ENCODE data around the gene QSER1. TPM values are rescaled to one million over a fixed set of nuclear protein-coding genes. Genes with fewer than 3 reads are reported as not detected.

Gene QSER1
- total RNA-seq, 1 experiment from 2014 or later, result 111 TPM

DNA sequence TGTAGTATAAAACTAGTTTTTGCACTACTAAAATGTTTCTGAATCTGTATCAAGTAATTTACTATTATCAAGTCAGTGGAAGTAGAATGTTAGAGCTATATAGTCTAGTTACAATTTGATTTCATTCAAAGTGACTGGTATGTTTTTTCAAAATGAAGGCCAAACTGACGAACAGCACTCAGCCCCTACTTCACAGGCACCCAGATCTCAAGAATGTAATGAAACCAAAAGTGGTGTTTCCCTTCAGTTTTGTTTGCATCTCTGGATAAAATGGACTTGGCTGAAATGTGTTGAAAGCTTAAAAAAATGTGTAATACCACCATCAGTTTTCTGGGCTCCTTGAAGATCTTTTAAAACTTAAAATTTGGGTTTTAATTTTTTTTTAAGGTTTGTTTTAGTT lies 46.4 kb downstream of the QSER1 start:
- Histone ChIP-seq H3K36me3 (ENCODE audit: insufficient read depth, low read length, poor library complexity, severe bottlenecking) (peaks cover 34% of the 10 kb centered on the region), H3K27me3 (replicated peaks; ENCODE audit: insufficient read depth, low read depth, low read length, poor library complexity) (no peaks in the 10 kb centered on the region), H3K4me1 (ENCODE audit: insufficient read depth, low read length, poor library complexity, severe bottlenecking) (no peaks in the 10 kb centered on the region), H3K9me3 (ENCODE audit: low read depth, low read length, poor library complexity, severe bottlenecking) (no peaks in the 10 kb centered on the region), H3K27ac (ENCODE audit: low read depth, low read length, poor library complexity, severe bottlenecking) (no peak overlapping the region), H3K4me3 (ENCODE audit: low read depth, low read length, poor library complexity, severe bottlenecking) (no peak overlapping the region)
- ChIA-PET CTCF (no interaction called here), POLR2A (ENCODE audit: low non-redundant PET) (interaction anchor here (0.6 kb wide), 1 partner anchor 18 kb away, joined by 4 read pairs; no protein-coding TSS in a partner anchor)
- intact Hi-C loops (cut with micrococcal nuclease; ENCODE audit: unreplicated experiment), result no loop called here
- DNase-seq (ENCODE audit: low spot score), result no peak
- BruUV-seq (replicated peaks), result no TSS peak
- TF ChIP-seq, protein P1, sequence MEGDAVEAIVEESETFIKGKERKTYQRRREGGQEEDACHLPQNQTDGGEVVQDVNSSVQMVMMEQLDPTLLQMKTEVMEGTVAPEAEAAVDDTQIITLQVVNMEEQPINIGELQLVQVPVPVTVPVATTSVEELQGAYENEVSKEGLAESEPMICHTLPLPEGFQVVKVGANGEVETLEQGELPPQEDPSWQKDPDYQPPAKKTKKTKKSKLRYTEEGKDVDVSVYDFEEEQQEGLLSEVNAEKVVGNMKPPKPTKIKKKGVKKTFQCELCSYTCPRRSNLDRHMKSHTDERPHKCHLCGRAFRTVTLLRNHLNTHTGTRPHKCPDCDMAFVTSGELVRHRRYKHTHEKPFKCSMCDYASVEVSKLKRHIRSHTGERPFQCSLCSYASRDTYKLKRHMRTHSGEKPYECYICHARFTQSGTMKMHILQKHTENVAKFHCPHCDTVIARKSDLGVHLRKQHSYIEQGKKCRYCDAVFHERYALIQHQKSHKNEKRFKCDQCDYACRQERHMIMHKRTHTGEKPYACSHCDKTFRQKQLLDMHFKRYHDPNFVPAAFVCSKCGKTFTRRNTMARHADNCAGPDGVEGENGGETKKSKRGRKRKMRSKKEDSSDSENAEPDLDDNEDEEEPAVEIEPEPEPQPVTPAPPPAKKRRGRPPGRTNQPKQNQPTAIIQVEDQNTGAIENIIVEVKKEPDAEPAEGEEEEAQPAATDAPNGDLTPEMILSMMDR (conservative IDR thresholded peaks at IDR 0.05; ENCODE audit: low read depth, low read length), result no peak
- no peak for TF ChIP-seq EZH2 (IDR thresholded peaks at IDR 0.05; ENCODE audit: borderline replicate concordance, low read depth, low read length, poor library complexity, severe bottlenecking)

DNA sequence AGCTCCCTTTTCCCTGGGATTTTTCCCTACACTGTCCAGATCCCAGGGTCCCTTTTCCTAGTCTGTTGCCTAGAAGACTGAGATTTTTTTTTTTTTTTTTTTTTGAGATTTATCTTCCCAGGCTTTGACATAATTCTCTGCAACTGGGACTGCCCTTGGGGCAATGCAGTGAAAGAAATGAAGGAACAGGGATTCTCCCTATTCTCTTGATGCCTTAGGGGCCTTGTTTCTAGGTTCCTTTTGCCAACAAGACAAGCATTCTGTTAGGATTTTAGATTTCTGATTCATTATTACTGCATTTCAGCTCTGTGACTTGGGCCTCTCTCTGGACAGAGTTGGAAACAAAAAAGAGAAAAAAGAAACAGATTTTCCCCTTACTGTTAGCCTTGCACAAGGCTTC lies 47.3 kb downstream of the QSER1 start:
- H3K27ac ChIP-seq (ENCODE audit: low read depth, low read length, poor library complexity, severe bottlenecking), result no peak overlapping the region
- BruUV-seq (replicated peaks), result no TSS peak
- no peak overlapping the region for H3K4me3 ChIP-seq (ENCODE audit: low read depth, low read length, poor library complexity, severe bottlenecking)
- no peaks in the 10 kb centered on the region for H3K4me1 ChIP-seq (ENCODE audit: insufficient read depth, low read length, poor library complexity, severe bottlenecking)
- H3K36me3 ChIP-seq (ENCODE audit: insufficient read depth, low read length, poor library complexity, severe bottlenecking), result peaks cover 27% of the 10 kb centered on the region
- TF ChIP-seq, protein P1 (conservative IDR thresholded peaks at IDR 0.05; ENCODE audit: low read depth, low read length), result no peak
- TF ChIP-seq EZH2 (IDR thresholded peaks at IDR 0.05; ENCODE audit: borderline replicate concordance, low read depth, low read length, poor library complexity, severe bottlenecking), result no peak
- POLR2A ChIA-PET (ENCODE audit: low non-redundant PET), result no interaction called here
- no peaks in the 10 kb centered on the region for H3K9me3 ChIP-seq (ENCODE audit: low read depth, low read length, poor library complexity, severe bottlenecking)
- CTCF ChIA-PET, result no interaction called here
- intact Hi-C loops (cut with micrococcal nuclease; ENCODE audit: unreplicated experiment), result no loop called here
- no peaks in the 10 kb centered on the region for H3K27me3 ChIP-seq (replicated peaks; ENCODE audit: insufficient read depth, low read depth, low read length, poor library complexity)
- DNase-seq (ENCODE audit: low spot score), result no peak

DNA sequence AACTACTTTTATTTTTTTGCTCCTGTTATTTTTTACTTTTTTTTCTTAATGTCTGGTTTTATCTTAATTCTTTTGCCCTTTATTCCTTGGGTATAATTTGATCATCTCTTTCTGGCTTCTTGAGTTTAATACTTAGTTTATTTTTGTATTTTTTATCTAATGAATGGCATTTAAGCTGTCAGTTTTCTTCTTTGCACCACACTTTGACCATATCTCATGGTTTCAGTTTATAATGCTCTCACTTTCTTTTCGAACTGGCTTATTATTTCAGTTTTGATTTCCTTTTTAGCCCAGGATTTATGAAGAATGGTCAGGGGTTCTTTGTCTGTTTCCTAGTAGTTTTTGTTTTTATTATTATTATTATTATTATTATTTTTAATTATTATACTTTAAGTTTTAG lies 48.3 kb downstream of the QSER1 start:
- POLR2A ChIA-PET (ENCODE audit: low non-redundant PET), result no interaction called here
- BruUV-seq (replicated peaks), result no TSS peak
- no peak overlapping the region for H3K4me3 ChIP-seq (ENCODE audit: low read depth, low read length, poor library complexity, severe bottlenecking)
- CTCF ChIA-PET, result no interaction called here
- peaks cover 17% of the 10 kb centered on the region for H3K36me3 ChIP-seq (ENCODE audit: insufficient read depth, low read length, poor library complexity, severe bottlenecking)
- no peaks in the 10 kb centered on the region for H3K4me1 ChIP-seq (ENCODE audit: insufficient read depth, low read length, poor library complexity, severe bottlenecking)
- intact Hi-C loops (cut with micrococcal nuclease; ENCODE audit: unreplicated experiment), result no loop called here
- no peak overlapping the region for H3K27ac ChIP-seq (ENCODE audit: low read depth, low read length, poor library complexity, severe bottlenecking)
- TF ChIP-seq EZH2 (IDR thresholded peaks at IDR 0.05; ENCODE audit: borderline replicate concordance, low read depth, low read length, poor library complexity, severe bottlenecking), result no peak
- TF ChIP-seq, protein P1 (conservative IDR thresholded peaks at IDR 0.05; ENCODE audit: low read depth, low read length), result no peak
- DNase-seq (ENCODE audit: low spot score), result no peak
- H3K27me3 ChIP-seq (replicated peaks; ENCODE audit: insufficient read depth, low read depth, low read length, poor library complexity), result no peaks in the 10 kb centered on the region
- no peaks in the 10 kb centered on the region for H3K9me3 ChIP-seq (ENCODE audit: low read depth, low read length, poor library complexity, severe bottlenecking)
